ENCODE results near the gene RPL32.
"Not testable (repeated sequence)": the region's sequence is repeated elsewhere in the genome, so short reads cannot be mapped to it uniquely, and the experiment has no call there.

RPL32 gene
- 639 to 1,350 (median 988) reads per million in 3 experiments for total RNA-seq

GRCh38 chr3:12841149-12841969, at the start of gene RPL32:
TSS of gene RPL32 (minus strand) at chr3:12841565. CDS start at chr3:12840237, 1,328 bp downstream.
- DNase-seq: peak; percentile 89

GRCh38 chr3:12890610-12891390, 49.4 kb upstream of the RPL32 start:
- no peak for DNase-seq

GRCh38 chr3:12886736-12887135, 45.4 kb upstream of the RPL32 start:
- no peak for DNase-seq

- DNase-seq: no peak
These were observed 44.8 kb upstream of the RPL32 start for GRCh38 chr3:12886106-12886679.

- no peak for DNase-seq
These were observed 44.2 kb upstream of the RPL32 start for GRCh38 chr3:12885583-12885930.

- DNase-seq: no peak
These were observed 43.6 kb upstream of the RPL32 start for GRCh38 chr3:12884790-12885582.

GRCh38 chr3:12884186-12884680, 42.9 kb upstream of the RPL32 start:
- no peak for DNase-seq

- no peak for DNase-seq
These were observed 41.3 kb upstream of the RPL32 start for GRCh38 chr3:12882336-12883310.

- DNase-seq: not testable (repeated sequence)
These were observed 40.5 kb upstream of the RPL32 start for GRCh38 chr3:12881858-12882257.

- DNase-seq: no peak
These were observed 37.9 kb upstream of the RPL32 start for GRCh38 chr3:12879191-12879815.

- not testable (repeated sequence) for DNase-seq
These were observed 37.4 kb upstream of the RPL32 start for GRCh38 chr3:12878758-12879157.

- DNase-seq: no peak
These were observed 36.8 kb upstream of the RPL32 start for GRCh38 chr3:12878141-12878574.

GRCh38 chr3:12877040-12877439, 35.7 kb upstream of the RPL32 start:
- no peak for DNase-seq

GRCh38 chr3:12875857-12876836, 34.8 kb upstream of the RPL32 start:
- DNase-seq: no peak

GRCh38 chr3:12871404-12871983, 30.1 kb upstream of the RPL32 start:
- DNase-seq: no peak

GRCh38 chr3:12870942-12871341, 29.6 kb upstream of the RPL32 start:
- DNase-seq: no peak

GRCh38 chr3:12869035-12869621, 27.8 kb upstream of the RPL32 start:
- no peak for DNase-seq

Data from central memory CD4-positive, alpha-beta T cell (primary cell).